Fibroblast of skin of back (primary cell): ENCODE results near the gene GSPT2. TPM values are rescaled to one million over a fixed set of nuclear protein-coding genes. Genes with fewer than 3 reads are reported as not detected.
A peak's percentile ranks its signal among the peaks of the same experiment; 100 is the strongest.
"Not testable (repeated sequence)": the region's sequence is repeated elsewhere in the genome, so short reads cannot be mapped to it uniquely, and the experiment has no call there.

Source experiments
- DNase-seq: peaks from one replicate; pipeline ENCODE4 v3.0.0-alpha.2; 2013
- polyA plus RNA-seq, 2 experiments: library from polyadenylated mRNA; unstranded; fragments of 120-200 nt; gene quantifications; one replicate each; pipeline ENCODE4 v1.2.1, GENCODE V29; 2013; ENCODE audit not compliant: insufficient read length in 2 of 2

GSPT2 gene
- polyA plus RNA-seq (2013, experiment 1 of 2; ENCODE audit: insufficient read length) = 9.1 TPM
- 8.8 TPM for polyA plus RNA-seq (2013, experiment 2 of 2; ENCODE audit: insufficient read length)

GRCh38 chrX:51743179-51743957, at the start of gene GSPT2:
GSPT2 (plus strand) TSS chrX:51743442; CDS start chrX:51743627, 185 bp downstream.
- peak; percentile 79 for DNase-seq

GRCh38 chrX:51694254-51694653, 49.0 kb upstream of the GSPT2 start:
- no peak for DNase-seq

- no peak for DNase-seq
Measured at GRCh38 chrX:51697397-51697796, 45.8 kb upstream of the GSPT2 start.

- DNase-seq = not testable (repeated sequence)
Measured at GRCh38 chrX:51710277-51711164, 32.7 kb upstream of the GSPT2 start, which contains the start of gene CENPVL1. CENPVL1 (plus strand) TSS chrX:51710512; CDS start chrX:51710512, 0 bp downstream.

GRCh38 chrX:51712943-51713647, 30.1 kb upstream of the GSPT2 start:
- DNase-seq = not testable (repeated sequence)

- DNase-seq = no peak
Measured at GRCh38 chrX:51728202-51728601, 15.0 kb upstream of the GSPT2 start.

GRCh38 chrX:51737091-51737490, 6.2 kb upstream of the GSPT2 start:
- DNase-seq = no peak

GRCh38 chrX:51742586-51742985, 656 bp upstream of the GSPT2 start:
- no peak for DNase-seq

GRCh38 chrX:51747671-51748070, 4.4 kb downstream of the GSPT2 start:
- DNase-seq = no peak

GRCh38 chrX:51759055-51759839, 16.0 kb downstream of the GSPT2 start:
- DNase-seq = no peak

GRCh38 chrX:51760657-51761056, 17.4 kb downstream of the GSPT2 start:
- DNase-seq = no peak

- DNase-seq = no peak
Measured at GRCh38 chrX:51766546-51766945, 23.3 kb downstream of the GSPT2 start.

GRCh38 chrX:51776851-51777250, 33.6 kb downstream of the GSPT2 start:
- no peak for DNase-seq

- DNase-seq = no peak
Measured at GRCh38 chrX:51779306-51779705, 36.1 kb downstream of the GSPT2 start.

- DNase-seq = no peak
Measured at GRCh38 chrX:51795136-51795535, 51.9 kb downstream of the GSPT2 start.
